ENCODE results near the gene CTDSP2.

- no peak for TF ChIP-seq ZNF384 (IDR thresholded peaks at IDR 0.05)
- no peak for TF ChIP-seq FOXA1 (IDR thresholded peaks at IDR 0.05)
- TF ChIP-seq CTBP1 (IDR thresholded peaks at IDR 0.05; ENCODE audit: borderline replicate concordance), result no peak
- TF ChIP-seq LEF1 (IDR thresholded peaks at IDR 0.05; ENCODE audit: borderline replicate concordance), result no peak
- no peak for TF ChIP-seq NFRKB (IDR thresholded peaks at IDR 0.05)
- TF ChIP-seq FOXK2 (IDR thresholded peaks at IDR 0.05), result no peak
- TF ChIP-seq FOXM1 (IDR thresholded peaks at IDR 0.05; ENCODE audit: borderline replicate concordance), result no peak
- TF ChIP-seq ELF4 (IDR thresholded peaks at IDR 0.05), result no peak
- TF ChIP-seq BHLHE40 (IDR thresholded peaks at IDR 0.05; ENCODE audit: borderline replicate concordance), result no peak
- TF ChIP-seq SP1 (IDR thresholded peaks at IDR 0.05), result no peak
- no peak for TF ChIP-seq ARNT (IDR thresholded peaks at IDR 0.05)
- no peak for TF ChIP-seq L3MBTL2 (conservative IDR thresholded peaks at IDR 0.05)
- no peak for TF ChIP-seq SUZ12 (IDR thresholded peaks at IDR 0.05)
Observed at GRCh38 chr12:57815177-57816000, 31.1 kb downstream of the CTDSP2 start.
